Epithelial cell of proximal tubule (primary cell): ENCODE measurements around the gene DDX42. TPM values are rescaled to one million over a fixed set of nuclear protein-coding genes. Genes with fewer than 3 reads are reported as not detected.

Experiments
- DNase-seq: peaks from one replicate; pipeline ENCODE4 v3.0.0-alpha.2; 2011; ENCODE audit warnings: low read depth
- H3K4me3 ChIP-seq: 2 replicates; pipeline ENCODE4 v1.5.1; 2011; ENCODE audit warnings: low read depth, mild to moderate bottlenecking, low read length
- total RNA-seq: library from RNA; depleted of rRNA; stranded (reverse); fragments of >200 nt; gene quantifications from 2 replicates; pipeline ENCODE4 v1.2.3, GENCODE V29; 2015
- TF ChIP-seq, protein P1 (sequence below): conservative IDR thresholded peaks from 2 replicates; pipeline ENCODE4 v1.5.1; 2012; ENCODE audit warnings: low read depth, mild to moderate bottlenecking, low read length

The DDX42 gene
- total RNA-seq, 1 donor from 2014 or later, result 44.6 TPM

DNA sequence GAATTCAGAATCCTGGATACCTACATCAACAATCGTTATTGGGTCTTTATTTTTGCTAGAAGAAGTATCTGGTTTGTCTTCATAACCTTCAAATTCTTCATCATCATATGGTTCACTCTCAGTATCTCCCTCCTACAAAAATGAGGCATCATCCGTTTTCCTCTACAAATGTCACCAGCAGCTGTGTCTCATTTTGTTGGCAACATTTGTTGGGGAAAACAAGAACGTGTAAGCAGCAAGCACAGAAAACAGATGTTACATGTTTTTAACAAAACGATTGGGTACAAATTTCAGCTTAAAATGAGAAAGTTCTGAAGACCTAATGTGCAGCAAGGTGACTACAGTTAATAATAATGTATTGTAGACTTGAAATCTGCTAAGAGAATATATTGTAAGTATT lies 9.3 kb upstream of the DDX42 start:
- TF ChIP-seq, protein P1, sequence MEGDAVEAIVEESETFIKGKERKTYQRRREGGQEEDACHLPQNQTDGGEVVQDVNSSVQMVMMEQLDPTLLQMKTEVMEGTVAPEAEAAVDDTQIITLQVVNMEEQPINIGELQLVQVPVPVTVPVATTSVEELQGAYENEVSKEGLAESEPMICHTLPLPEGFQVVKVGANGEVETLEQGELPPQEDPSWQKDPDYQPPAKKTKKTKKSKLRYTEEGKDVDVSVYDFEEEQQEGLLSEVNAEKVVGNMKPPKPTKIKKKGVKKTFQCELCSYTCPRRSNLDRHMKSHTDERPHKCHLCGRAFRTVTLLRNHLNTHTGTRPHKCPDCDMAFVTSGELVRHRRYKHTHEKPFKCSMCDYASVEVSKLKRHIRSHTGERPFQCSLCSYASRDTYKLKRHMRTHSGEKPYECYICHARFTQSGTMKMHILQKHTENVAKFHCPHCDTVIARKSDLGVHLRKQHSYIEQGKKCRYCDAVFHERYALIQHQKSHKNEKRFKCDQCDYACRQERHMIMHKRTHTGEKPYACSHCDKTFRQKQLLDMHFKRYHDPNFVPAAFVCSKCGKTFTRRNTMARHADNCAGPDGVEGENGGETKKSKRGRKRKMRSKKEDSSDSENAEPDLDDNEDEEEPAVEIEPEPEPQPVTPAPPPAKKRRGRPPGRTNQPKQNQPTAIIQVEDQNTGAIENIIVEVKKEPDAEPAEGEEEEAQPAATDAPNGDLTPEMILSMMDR, result no peak
- DNase-seq, result no peak
- H3K4me3 ChIP-seq, result no peak overlapping the region

DNA sequence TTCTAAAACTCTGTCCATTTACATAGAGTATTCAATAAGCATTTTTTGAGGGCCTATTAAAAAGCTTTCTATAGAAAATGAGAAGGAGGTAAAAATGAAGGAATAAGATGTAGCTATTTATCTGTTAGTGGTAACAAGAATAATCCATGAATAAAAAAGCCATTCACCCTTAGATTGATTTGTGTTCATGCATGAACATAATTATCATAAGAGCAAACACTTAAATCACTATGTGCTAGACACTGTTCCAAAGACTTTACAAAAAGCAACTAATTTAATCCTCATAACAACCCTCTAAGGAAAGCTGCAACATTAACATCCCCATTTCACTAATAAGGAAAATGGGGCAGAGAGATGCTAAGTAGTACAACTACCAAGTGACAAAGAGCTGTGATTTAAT lies 7.2 kb upstream of the DDX42 start:
- no peak overlapping the region for H3K4me3 ChIP-seq
- TF ChIP-seq, protein P1, result no peak
- DNase-seq, result no peak

DNA sequence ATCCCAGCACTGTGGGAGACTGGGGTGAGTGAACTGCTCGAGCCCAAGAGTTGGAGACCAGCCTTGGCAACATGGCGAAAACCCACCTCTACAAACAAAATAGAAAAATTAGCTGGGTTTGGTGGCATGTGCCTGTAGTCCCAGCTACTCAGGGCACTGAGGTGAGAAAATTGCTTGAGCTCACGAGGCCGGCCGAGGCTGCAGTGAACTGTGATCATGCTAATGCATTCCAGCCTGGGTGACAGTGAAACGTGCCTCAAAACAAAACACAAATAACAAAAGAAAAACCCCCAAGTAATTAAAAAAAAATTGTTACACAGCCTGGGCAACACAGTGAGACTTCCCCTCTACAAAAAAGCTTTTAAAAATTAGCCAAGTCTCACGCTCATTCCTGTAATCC lies 5.5 kb upstream of the DDX42 start:
- no peak overlapping the region for H3K4me3 ChIP-seq
- DNase-seq, result no peak
- TF ChIP-seq, protein P1, result no peak

- DNase-seq, result no peak
- TF ChIP-seq, protein P1, result no peak
- peak overlapping the region; percentile 95 for H3K4me3 ChIP-seq
These were observed 1.1 kb upstream of the DDX42 start for GRCh38 chr17:63772801-63773271.

DNA sequence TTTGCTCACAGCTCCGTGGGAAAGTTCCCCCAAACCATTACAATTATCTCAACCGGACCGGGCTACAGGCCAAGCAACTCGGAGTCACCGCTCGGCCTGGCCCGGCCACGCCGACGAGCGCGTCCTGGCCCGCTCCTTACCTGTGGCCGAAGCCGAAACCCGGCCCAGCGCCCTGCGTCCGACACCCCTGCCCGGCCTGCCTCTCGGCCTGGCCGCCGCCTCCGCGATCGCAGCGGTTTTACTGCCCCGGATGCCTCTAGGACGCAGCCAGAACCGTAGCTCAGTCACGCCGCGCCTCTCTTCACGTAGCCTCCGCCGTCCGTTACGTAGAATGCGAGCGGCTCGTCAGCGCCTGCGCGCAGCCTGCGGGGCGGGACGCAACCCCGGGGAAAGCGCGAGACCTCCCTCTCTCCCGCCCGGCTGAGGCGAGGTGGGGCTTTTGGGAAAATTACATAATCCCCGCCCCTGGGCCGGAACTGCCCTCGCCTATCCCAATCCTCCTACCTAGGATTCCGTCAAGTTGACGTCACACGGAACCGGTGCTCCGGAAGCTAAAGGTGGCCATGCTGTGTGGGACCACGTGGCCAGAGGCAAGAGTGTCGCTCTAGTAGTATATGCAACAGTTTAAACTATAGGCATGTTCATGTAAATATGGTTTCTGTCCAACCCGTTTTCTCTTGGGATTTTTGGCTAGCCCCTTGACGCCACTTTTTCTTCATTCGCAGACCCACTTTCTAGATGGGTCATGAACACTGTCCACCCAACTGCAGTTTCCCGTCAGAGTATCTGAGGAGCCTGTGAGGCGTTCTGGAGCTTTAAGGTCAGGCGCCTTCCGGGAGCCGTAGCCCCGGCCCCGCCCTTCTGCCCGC lies 464 bp upstream of the DDX42 start, which contains the start of gene CCDC47:
Gene CCDC47 (minus strand): TSS at position 326 of the 869 bp plus-strand sequence. CDS start 7,422 bp downstream, outside the sequence.
- TF ChIP-seq, protein P1, result no peak
- H3K4me3 ChIP-seq, result peak within 1 kb of the TSS; percentile 95
- DNase-seq, result peak; percentile 94

- TF ChIP-seq, protein P1, result no peak
- no peak for DNase-seq
These were observed 947 bp downstream of the DDX42 start for GRCh38 chr17:63774969-63775265.

GRCh38 chr17:63775420-63775819 lies 1.4 kb downstream of the DDX42 start:
- H3K4me3 ChIP-seq, result peak overlapping the region; percentile 95
- TF ChIP-seq, protein P1, result no peak
- no peak for DNase-seq

More at GRCh38 chr17:63774969-63775265, 947 bp downstream of the DDX42 start:
- peak overlapping the region; percentile 95 for H3K4me3 ChIP-seq
